DND-41 (cell line): ENCODE measurements around the gene IFIT1.
"Not testable (repeated sequence)": the region's sequence is repeated elsewhere in the genome, so short reads cannot be mapped to it uniquely, and the experiment has no call there.

Experiments
- ATAC-seq: fragments of 200-7000 bp; cut with Tn5 transposase; 3 replicates; pipeline ENCODE4 v1.9.1; 2021; ENCODE audit warnings: low read depth; ENCODE audit not compliant: insufficient read depth
- DNase-seq: peaks from one replicate; pipeline ENCODE4 v3.0.0-alpha.2; 2020
- H2AFZ ChIP-seq: 2 replicates; pipeline ENCODE4 v1.6.0; 2012; ENCODE audit warnings: low read depth, low read length
- H3K27ac ChIP-seq: 2 replicates; pipeline ENCODE4 v1.5.1; 2012; ENCODE audit warnings: low read length, inconsistent platforms
- H3K27me3 ChIP-seq: fragments of 200-600 bp; sonication (generic); 2 replicates; pipeline ENCODE4 v1.6.0; 2012; ENCODE audit warnings: low read length, mild to moderate bottlenecking, inconsistent platforms; ENCODE audit not compliant: insufficient read depth, poor library complexity
- H3K36me3 ChIP-seq: 2 replicates; pipeline ENCODE4 v1.5.1; 2012; ENCODE audit warnings: low read length, inconsistent platforms; ENCODE audit not compliant: insufficient read depth
- H3K4me1 ChIP-seq: 2 replicates; pipeline ENCODE4 v1.5.1; 2012; ENCODE audit warnings: mild to moderate bottlenecking, low read length; ENCODE audit not compliant: insufficient read depth
- H3K4me2 ChIP-seq: 2 replicates; pipeline ENCODE4 v1.6.0; 2012; ENCODE audit warnings: mild to moderate bottlenecking, moderate library complexity, low read length, inconsistent platforms; ENCODE audit not compliant: insufficient read depth
- H3K4me3 ChIP-seq, 2 experiments: fragments of 200-600 bp in 1 of 2; shearing (Covaris generic) in 1 of 2; 2 replicates each; pipeline ENCODE4 v1.5.1; 2012 to 2016; ENCODE audit warnings: inconsistent platforms in 2 of 2, low read length in 2 of 2, mild to moderate bottlenecking in 2 of 2, low read depth in 1 of 2, moderate library complexity in 1 of 2
- H3K79me2 ChIP-seq: 2 replicates; pipeline ENCODE4 v1.6.0; 2012; ENCODE audit warnings: low read length, inconsistent platforms; ENCODE audit not compliant: insufficient read depth
- H3K9ac ChIP-seq: 2 replicates; pipeline ENCODE4 v1.6.0; 2012; ENCODE audit warnings: low read depth, mild to moderate bottlenecking, inconsistent platforms, low read length, moderate library complexity
- H3K9me3 ChIP-seq: 2 replicates; pipeline ENCODE4 v1.5.1; 2012; ENCODE audit warnings: low read length, moderate library complexity, mild to moderate bottlenecking, inconsistent platforms; ENCODE audit not compliant: insufficient read depth, severe bottlenecking
- H4K20me1 ChIP-seq: 2 replicates; pipeline ENCODE4 v1.6.0; 2012; ENCODE audit warnings: low read length; ENCODE audit not compliant: insufficient read depth
- CTCF ChIP-seq: IDR thresholded peaks from 2 replicates; pipeline ENCODE4 v1.5.1; 2012; ENCODE audit warnings: borderline replicate concordance, low read length, moderate library complexity, mild to moderate bottlenecking; ENCODE audit not compliant: poor library complexity, severe bottlenecking; ENCODE audit errors: extremely low read depth
- EZH2 ChIP-seq: IDR thresholded peaks from 3 replicates; pipeline ENCODE4 v1.6.1; 2012; ENCODE audit warnings: borderline replicate concordance, low read depth, mild to moderate bottlenecking, moderate library complexity, low read length, inconsistent platforms; ENCODE audit not compliant: severe bottlenecking

IFIT1 gene

GRCh38 chr10:89399956-89400355, 7.5 kb downstream of the IFIT1 start:
- no peaks in the 10 kb centered on the region for H4K20me1 ChIP-seq
- ATAC-seq (no peak), DNase-seq (no peak)
- TF ChIP-seq EZH2 (no peak), CTCF (no peak)
- no peaks in the 10 kb centered on the region for H3K9me3 ChIP-seq
- no peaks in the 10 kb centered on the region for H3K36me3 ChIP-seq
- H3K79me2 ChIP-seq, result no peaks in the 10 kb centered on the region
- no peaks in the 10 kb centered on the region for H3K27me3 ChIP-seq
- no peak overlapping the region for H3K4me3 ChIP-seq
- H3K4me2 ChIP-seq, result no peak overlapping the region
- H2AFZ ChIP-seq, result no peak overlapping the region
- no peak overlapping the region for H3K27ac ChIP-seq
- H3K9ac ChIP-seq, result no peak overlapping the region
- no peaks in the 10 kb centered on the region for H3K4me1 ChIP-seq

GRCh38 chr10:89403043-89403442, 10.6 kb downstream of the IFIT1 start:
- no peaks in the 10 kb centered on the region for H3K4me1 ChIP-seq
- H3K27ac ChIP-seq, result no peak overlapping the region
- no peak overlapping the region for H2AFZ ChIP-seq
- no peak overlapping the region for H3K9ac ChIP-seq
- no peaks in the 10 kb centered on the region for H3K36me3 ChIP-seq
- no peak for ATAC-seq
- no peak overlapping the region for H3K4me2 ChIP-seq
- no peak overlapping the region for H3K4me3 ChIP-seq
- H3K27me3 ChIP-seq, result no peaks in the 10 kb centered on the region
- no peaks in the 10 kb centered on the region for H4K20me1 ChIP-seq
- H3K9me3 ChIP-seq, result no peaks in the 10 kb centered on the region
- no peaks in the 10 kb centered on the region for H3K79me2 ChIP-seq
- DNase-seq, result no peak
- no peak for TF ChIP-seq EZH2
- TF ChIP-seq CTCF, result no peak

GRCh38 chr10:89404104-89405047, 12.0 kb downstream of the IFIT1 start:
- ATAC-seq (no peak), DNase-seq (no peak)
- Histone ChIP-seq H3K9ac (no peak overlapping the region), H2AFZ (no peak overlapping the region), H3K27ac (no peak overlapping the region), H3K4me2 (no peak overlapping the region), H3K27me3 (no peaks in the 10 kb centered on the region), H3K79me2 (no peaks in the 10 kb centered on the region), H3K4me3 (no peak overlapping the region), H3K9me3 (no peaks in the 10 kb centered on the region), H4K20me1 (no peaks in the 10 kb centered on the region), H3K4me1 (no peaks in the 10 kb centered on the region), H3K36me3 (no peaks in the 10 kb centered on the region)
- TF ChIP-seq EZH2 (no peak), CTCF (no peak)

GRCh38 chr10:89406178-89406577, 13.8 kb downstream of the IFIT1 start:
- not testable (repeated sequence) for ATAC-seq

GRCh38 chr10:89407792-89408191, 15.4 kb downstream of the IFIT1 start:
- H3K4me2 ChIP-seq, ATAC-seq, H3K9me3 ChIP-seq, DNase-seq, H3K79me2 ChIP-seq, H3K9ac ChIP-seq, H2AFZ ChIP-seq, H3K36me3 ChIP-seq, H3K4me3 ChIP-seq, H3K27ac ChIP-seq, H3K27me3 ChIP-seq, H4K20me1 ChIP-seq: not testable (repeated sequence)
- H3K4me1 ChIP-seq, result peaks cover 10% of the 10 kb centered on the region

More at GRCh38 chr10:89406178-89406577, 13.8 kb downstream of the IFIT1 start:
- H3K36me3 ChIP-seq, H3K27me3 ChIP-seq, H2AFZ ChIP-seq, H3K4me1 ChIP-seq, H3K9me3 ChIP-seq, H3K79me2 ChIP-seq, H4K20me1 ChIP-seq, H3K4me2 ChIP-seq, H3K27ac ChIP-seq, H3K9ac ChIP-seq, DNase-seq, H3K4me3 ChIP-seq: not testable (repeated sequence)
